Hepatocyte (in vitro differentiated cells): ENCODE measurements around the gene SYT14. TPM values are rescaled to one million over a fixed set of nuclear protein-coding genes. Genes with fewer than 3 reads are reported as not detected.

Experiments used
- DNase-seq: peaks from one replicate; pipeline ENCODE4 v3.0.0-alpha.2; 2016; ENCODE audit warnings: low spot score
- H2AFZ ChIP-seq: fragments of 200-600 bp; sonication (generic); 2 replicates; pipeline ENCODE4 v1.6.0; 2016; ENCODE audit warnings: antibody characterized with exemption, mild to moderate bottlenecking
- H3K27ac ChIP-seq: fragments of 200-600 bp; sonication (generic); 2 replicates; pipeline ENCODE4 v1.5.1; 2016; ENCODE audit warnings: mild to moderate bottlenecking
- H3K27me3 ChIP-seq: fragments of 200-600 bp; sonication (generic); 2 replicates; pipeline ENCODE4 v1.6.1; 2016
- H3K36me3 ChIP-seq: fragments of 200-600 bp; sonication (generic); replicated peaks from 2 replicates; pipeline ENCODE4 v1.5.1; 2016; ENCODE audit warnings: low read depth; ENCODE audit not compliant: insufficient read depth
- H3K4me1 ChIP-seq: fragments of 200-600 bp; sonication (generic); 2 replicates; pipeline ENCODE4 v1.5.1; 2016; ENCODE audit warnings: mild to moderate bottlenecking, moderate library complexity; ENCODE audit not compliant: insufficient read depth
- H3K4me2 ChIP-seq: fragments of 200-600 bp; sonication (generic); 2 replicates; pipeline ENCODE4 v1.6.0; 2016
- H3K4me3 ChIP-seq: fragments of 200-600 bp; sonication (generic); 2 replicates; pipeline ENCODE4 v1.5.1; 2016; ENCODE audit warnings: mild to moderate bottlenecking
- H3K79me2 ChIP-seq: fragments of 200-600 bp; sonication (generic); 2 replicates; pipeline ENCODE4 v1.6.0; 2017; ENCODE audit warnings: mild to moderate bottlenecking
- H3K9me2 ChIP-seq: fragments of 200-600 bp; sonication (generic); replicated peaks from 2 replicates; pipeline ENCODE4 v1.6.0; 2017; ENCODE audit warnings: mild to moderate bottlenecking; ENCODE audit not compliant: insufficient read depth
- H3K9me3 ChIP-seq: fragments of 200-600 bp; sonication (generic); 2 replicates; pipeline ENCODE4 v1.5.1; 2016; ENCODE audit warnings: low read depth, mild to moderate bottlenecking
- H4K20me1 ChIP-seq: fragments of 200-600 bp; sonication (generic); 2 replicates; pipeline ENCODE4 v1.6.0; 2016; ENCODE audit warnings: mild to moderate bottlenecking; ENCODE audit not compliant: insufficient read depth, poor library complexity, severe bottlenecking
- CTCF ChIP-seq: fragments of 200-600 bp; sonication (generic); IDR thresholded peaks from 2 replicates; pipeline ENCODE4 v1.5.1; 2016; ENCODE audit warnings: antibody characterized with exemption, mild to moderate bottlenecking; ENCODE audit not compliant: poor library complexity
- EZH2 ChIP-seq: fragments of 200-600 bp; sonication (generic); IDR thresholded peaks from 2 replicates; pipeline ENCODE4 v1.6.1; 2016; ENCODE audit warnings: antibody characterized with exemption, mild to moderate bottlenecking, borderline replicate concordance
- EZH2phosphoT487 ChIP-seq: fragments of 200-600 bp; sonication (generic); IDR thresholded peaks from one replicate; pipeline ENCODE4 v1.6.1; 2018; ENCODE audit warnings: antibody characterized with exemption, mild to moderate bottlenecking, low read depth, moderate library complexity; ENCODE audit not compliant: unreplicated experiment, severe bottlenecking
- WGBS: methylation state at CpG from one replicate; pipeline ENCODE4 v1.1.6; 2016; ENCODE audit warnings: low lambda C conversion rate; ENCODE audit errors: missing lambda C conversion rate; 5-methylcytosine and 5-hydroxymethylcytosine counted together
- polyA plus RNA-seq: library from polyadenylated mRNA; unstranded; fragments of >200 nt; fragmentation: Nextera tagmentation; extraction: Ambion mirVana; gene quantifications from 2 replicates; pipeline ENCODE4 v1.2.1, GENCODE V29; 2016
- total RNA-seq: library from RNA; depleted of rRNA; stranded (reverse); fragments of >200 nt; gene quantifications from 2 replicates; pipeline ENCODE4 v1.2.3, GENCODE V29; 2014

Gene SYT14
- total and polyA plus RNA-seq, 2 experiments from 2014 or later, result 0.29 to 1.4 TPM

GRCh38 chr1:209996348-209996747, 58.3 kb downstream of the SYT14 start:
- no peaks in the 10 kb centered on the region for H3K79me2 ChIP-seq
- no peaks in the 10 kb centered on the region for H3K36me3 ChIP-seq
- no peaks in the 10 kb centered on the region for H3K9me2 ChIP-seq
- H4K20me1 ChIP-seq, result no peaks in the 10 kb centered on the region
- WGBS, result 97% methylated on average over 2 of the region's 2 CpGs
- H3K27ac ChIP-seq, result no peak overlapping the region
- no peaks in the 10 kb centered on the region for H3K4me1 ChIP-seq
- DNase-seq, result no peak
- H3K9me3 ChIP-seq, result no peaks in the 10 kb centered on the region
- no peak overlapping the region for H3K4me2 ChIP-seq
- H3K4me3 ChIP-seq, result no peak overlapping the region
- TF ChIP-seq CTCF, result no peak
- peaks cover 10% of the 10 kb centered on the region for H3K27me3 ChIP-seq
- H2AFZ ChIP-seq, result no peak overlapping the region

- Histone ChIP-seq H3K4me2 (no peak overlapping the region), H3K9me2 (no peaks in the 10 kb centered on the region), H3K36me3 (no peaks in the 10 kb centered on the region), H3K79me2 (no peaks in the 10 kb centered on the region), H3K27ac (no peak overlapping the region), H2AFZ (no peak overlapping the region), H3K27me3 (peaks cover 10% of the 10 kb centered on the region), H3K9me3 (no peaks in the 10 kb centered on the region), H3K4me3 (no peak overlapping the region), H3K4me1 (no peaks in the 10 kb centered on the region), H4K20me1 (no peaks in the 10 kb centered on the region)
- no peak for DNase-seq
- TF ChIP-seq EZH2phosphoT487 (no peak), CTCF (no peak), EZH2 (no peak)
- WGBS, result 83% methylated on average over 1 of the region's 1 CpG
Observed at GRCh38 chr1:209999005-209999404, 61.0 kb downstream of the SYT14 start.

- H3K27ac ChIP-seq, result no peak overlapping the region
- no peaks in the 10 kb centered on the region for H3K9me3 ChIP-seq
- H3K4me2 ChIP-seq, result no peak overlapping the region
- H3K4me1 ChIP-seq, result no peaks in the 10 kb centered on the region
- H3K36me3 ChIP-seq, result no peaks in the 10 kb centered on the region
- 70% methylated on average over 3 of the region's 3 CpGs for WGBS
- TF ChIP-seq CTCF (no peak), EZH2 (no peak), EZH2phosphoT487 (no peak)
- H3K27me3 ChIP-seq, result no peaks in the 10 kb centered on the region
- no peaks in the 10 kb centered on the region for H3K79me2 ChIP-seq
- no peak overlapping the region for H3K4me3 ChIP-seq
- H4K20me1 ChIP-seq, result no peaks in the 10 kb centered on the region
- no peak for DNase-seq
- H2AFZ ChIP-seq, result no peak overlapping the region
- H3K9me2 ChIP-seq, result no peaks in the 10 kb centered on the region
Observed at GRCh38 chr1:210001751-210002150, 63.7 kb downstream of the SYT14 start.

- H3K79me2 ChIP-seq, result no peaks in the 10 kb centered on the region
- WGBS, result 85% methylated on average over 1 of the region's 1 CpG
- no peak overlapping the region for H3K4me3 ChIP-seq
- no peak for DNase-seq
- no peaks in the 10 kb centered on the region for H3K4me1 ChIP-seq
- no peaks in the 10 kb centered on the region for H3K9me2 ChIP-seq
- no peaks in the 10 kb centered on the region for H3K9me3 ChIP-seq
- H3K4me2 ChIP-seq, result no peak overlapping the region
- H4K20me1 ChIP-seq, result no peaks in the 10 kb centered on the region
- no peak overlapping the region for H2AFZ ChIP-seq
- no peak overlapping the region for H3K27ac ChIP-seq
- H3K27me3 ChIP-seq, result no peaks in the 10 kb centered on the region
- no peak for TF ChIP-seq EZH2phosphoT487
- TF ChIP-seq CTCF, result no peak
- no peak for TF ChIP-seq EZH2
- H3K36me3 ChIP-seq, result no peaks in the 10 kb centered on the region
Observed at GRCh38 chr1:210003501-210003900, 65.5 kb downstream of the SYT14 start.
